B cell (primary cell): Measurements from ENCODE around the gene TOM1L2. TPM values are rescaled to one million over a fixed set of nuclear protein-coding genes. Genes with fewer than 3 reads are reported as not detected.

Experiments used
- ATAC-seq: fragments of 200-7000 bp; cut with Tn5 transposase; one replicate; pipeline ENCODE4 v1.10.0; 2021; ENCODE audit warnings: low read depth, mild to moderate bottlenecking, moderate number of reproducible peaks, moderate library complexity
- CTCF ChIA-PET: fragments of 350-600 bp; sonication (Branson Sonifier 250); formaldehyde crosslinking; loops from one replicate; lab custom pipeline; 2021; ENCODE audit warnings: antibody characterized with exemption, inconsistent platforms; lab: Charles Lee
- POLR2A ChIA-PET: fragments of 350-600 bp; sonication (Branson Sonifier 250); formaldehyde crosslinking; loops from one replicate; lab custom pipeline; 2021; ENCODE audit warnings: antibody characterized with exemption; lab: Charles Lee
- DNase-seq: peaks from one replicate; pipeline ENCODE4 v3.0.0; 2013
- H2AFZ ChIP-seq: 2 replicates; pipeline ENCODE4 v1.6.1; 2012; ENCODE audit warnings: mild to moderate bottlenecking, low read depth, low read length; ENCODE audit not compliant: insufficient read depth, poor library complexity, severe bottlenecking
- H3K27ac ChIP-seq, 2 donors: 1 replicate in 1 of 2; 2 replicates in 1 of 2; pipeline ENCODE4 v1.5.1; 2012 to 2013; ENCODE audit warnings: low read length in 2 of 2, mild to moderate bottlenecking in 2 of 2, moderate library complexity in 1 of 2
- H3K27me3 ChIP-seq, 4 experiments: fragments of 200-600 bp in 1 of 4; sonication (generic) in 1 of 4; replicated peaks in 1 of 4; 1 replicate in 2 of 4; 2 replicates in 2 of 4; pipeline versions ENCODE4 v1.6.1 to v1.7.0; 2013 to 2016; ENCODE audit warnings: low read length in 3 of 4, mild to moderate bottlenecking in 2 of 4, mixed read lengths in 1 of 4, moderate library complexity in 1 of 4; ENCODE audit not compliant: insufficient read depth in 4 of 4, control insufficient read depth in 3 of 4; ENCODE audit errors: control extremely low read depth in 1 of 4
- H3K36me3 ChIP-seq, 2 experiments: replicated peaks in 1 of 2; 1 replicate in 1 of 2; 2 replicates in 1 of 2; pipeline versions ENCODE4 v1.6.1 to v1.7.1; 2013; ENCODE audit warnings: low read length in 1 of 2; ENCODE audit not compliant: insufficient read depth in 2 of 2, control insufficient read depth in 1 of 2; ENCODE audit errors: control extremely low read depth in 1 of 2, extremely low read depth in 1 of 2
- H3K4me1 ChIP-seq, 2 donors: fragments of 200-600 bp in 1 of 2; sonication (generic) in 1 of 2; 1 replicate in 1 of 2; 2 replicates in 1 of 2; pipeline versions ENCODE4 v1.5.1 to v1.6.1; 2013 to 2017; ENCODE audit warnings: low read length in 2 of 2; ENCODE audit not compliant: control insufficient read depth in 2 of 2, insufficient read depth in 2 of 2
- H3K4me2 ChIP-seq: replicated peaks from 2 replicates; pipeline ENCODE3; 2012; ENCODE audit warnings: mild to moderate bottlenecking, low read depth, low read length; ENCODE audit not compliant: poor library complexity, severe bottlenecking
- H3K4me3 ChIP-seq, 5 experiments: fragments of 200-600 bp in 1 of 5; sonication (generic) in 1 of 5; 1 replicate in 3 of 5; 2 replicates in 2 of 5; pipeline versions ENCODE4 v1.5.1 to v1.7.0; 2011 to 2016; ENCODE audit warnings: low read length in 4 of 5, mild to moderate bottlenecking in 4 of 5, low read depth in 2 of 5, control low read depth in 1 of 5, moderate library complexity in 1 of 5; ENCODE audit not compliant: insufficient read depth in 1 of 5; ENCODE audit errors: control extremely low read depth in 1 of 5, extremely low read depth in 1 of 5
- H3K79me2 ChIP-seq: fragments of 200-600 bp; sonication (generic); one replicate; pipeline ENCODE4 v1.6.0; 2016; ENCODE audit warnings: low read length; ENCODE audit not compliant: control insufficient read depth, insufficient read depth
- H3K9ac ChIP-seq: fragments of 200-600 bp; sonication (generic); 2 replicates; pipeline ENCODE4 v1.6.1; 2017; ENCODE audit warnings: mild to moderate bottlenecking, low read length, moderate library complexity
- H3K9me3 ChIP-seq, 3 donors: one replicate each; pipeline versions ENCODE4 v1.6.1 to v1.7.1; 2013; ENCODE audit warnings: low read length in 2 of 3; ENCODE audit not compliant: control insufficient read depth in 2 of 3, insufficient read depth in 1 of 3; ENCODE audit errors: control extremely low read depth in 1 of 3
- H4K20me1 ChIP-seq: 2 replicates; pipeline ENCODE4 v1.6.0; 2012; ENCODE audit warnings: mild to moderate bottlenecking, low read length; ENCODE audit not compliant: insufficient read depth, control insufficient read depth, poor library complexity, severe bottlenecking
- H3K27ac Mint-ChIP-seq: one replicate; pipeline ENCODE4 v1.8.0; 2021; ENCODE audit warnings: mixed read lengths
- H3K27me3 Mint-ChIP-seq: one replicate; pipeline ENCODE4 v1.8.0; 2021; ENCODE audit warnings: mixed read lengths
- H3K4me1 Mint-ChIP-seq: one replicate; pipeline ENCODE4 v1.8.0; 2021; ENCODE audit warnings: mixed read lengths
- H3K4me3 Mint-ChIP-seq: one replicate; pipeline ENCODE4 v1.8.0; 2021; ENCODE audit warnings: mixed read lengths
- H3K9me3 Mint-ChIP-seq: one replicate; pipeline ENCODE4 v1.8.0; 2022; ENCODE audit warnings: mixed read lengths; ENCODE audit not compliant: insufficient read depth
- CTCF ChIP-seq: fragments of 200-600 bp; IDR thresholded peaks from one replicate; pipeline ENCODE4 v1.8.0; 2022; ENCODE audit warnings: antibody characterized with exemption, mild to moderate bottlenecking
- EZH2 ChIP-seq: IDR thresholded peaks from 2 replicates; pipeline ENCODE4 v1.6.1; 2012; ENCODE audit warnings: borderline replicate concordance, low read depth, mild to moderate bottlenecking, moderate library complexity, low read length; ENCODE audit not compliant: insufficient read depth, poor library complexity, severe bottlenecking
- WGBS: methylation state at CpG from one replicate; pipeline ENCODE4 v1.1.5; 2013; ENCODE audit warnings: missing lambda C conversion rate; ENCODE audit not compliant: insufficient coverage; 5-methylcytosine and 5-hydroxymethylcytosine counted together
- intact Hi-C: fragments of 100-400 bp; cut with micrococcal nuclease; formaldehyde crosslinking; loops from one replicate; pipeline ENCODE4 v1.10.0; 2022
- polyA plus RNA-seq: library from polyadenylated mRNA; depleted of rRNA; stranded (reverse); fragments of >200 nt; gene quantifications from 2 replicates; pipeline ENCODE4 v1.2.3, GENCODE V29; 2012
- total RNA-seq, 2 donors: library from RNA; stranded (reverse); fragments of 120-200 nt in 1 of 2; gene quantifications; 1 replicate in 1 of 2; 2 replicates in 1 of 2; pipeline versions ENCODE4 v1.2.3 to v1.2.4, GENCODE V29; 2013 to 2022

The TOM1L2 gene
- total and polyA plus RNA-seq, 2 donors (not counting 1 experiment from before 2014, with no cell fraction given), result 25.1 to 29.7 TPM

GRCh38 chr17:17834974-17835373 lies 137.2 kb downstream of the TOM1L2 start:
- Mint-ChIP-seq H3K4me3 (peak overlapping the region; percentile 88), H3K27ac (peak overlapping the region; percentile 89), H3K27me3 (no peaks in the 10 kb centered on the region), H3K9me3 (no peaks in the 10 kb centered on the region), H3K4me1 (peaks cover 57% of the 10 kb centered on the region)
- Histone ChIP-seq H3K9ac (no peak overlapping the region), H3K27me3 (no peaks in the 10 kb centered on the region), H3K36me3 (no peaks in the 10 kb centered on the region), H4K20me1 (peaks cover 54% of the 10 kb centered on the region), H3K27ac (peak overlapping the region; percentile 49 to 77), H3K79me2 (peaks cover 44% of the 10 kb centered on the region), H3K4me3 (peak overlapping the region in 2 of 5 experiments; percentile 2 to 15), H3K4me1 (peaks cover 45 to 55% of the 10 kb centered on the region in 2 donors), H2AFZ (no peak overlapping the region), H3K9me3 (no peaks in the 10 kb centered on the region), H3K4me2 (peak overlapping the region; percentile 94)
- no peak for TF ChIP-seq CTCF
- TF ChIP-seq EZH2, result no peak
- ATAC-seq (no peak), DNase-seq (no peak)
- ChIA-PET POLR2A (no interaction called here), CTCF (interaction anchor here (1.2 to 4.8 kb wide), 4 partner anchors 13 to 25 kb away, joined by 3 to 28 read pairs (median 10); no protein-coding TSS in a partner anchor)
- WGBS, result 68% methylated on average over 3 of the region's 4 CpGs
- intact Hi-C loops, result loop anchor here (5.0 to 10.0 kb wide), 2 partner anchors 143 to 200 kb away; partner anchors contain the start of genes ATPAF2 and GID4

GRCh38 chr17:17833658-17834357 lies 138.4 kb downstream of the TOM1L2 start:
- no peaks in the 10 kb centered on the region for H3K27me3 ChIP-seq
- DNase-seq, result no peak
- Mint-ChIP-seq H3K27me3 (no peaks in the 10 kb centered on the region), H3K27ac (peak overlapping the region; percentile 89), H3K9me3 (no peaks in the 10 kb centered on the region), H3K4me3 (peak overlapping the region; percentile 88), H3K4me1 (peaks cover 49% of the 10 kb centered on the region)
- TF ChIP-seq EZH2 (no peak), CTCF (no peak)
- no peak for ATAC-seq
- no peak overlapping the region for H3K9ac ChIP-seq
- intact Hi-C loops, result loop anchor here (10.0 kb wide), 1 partner anchor 201 kb away; the partner anchor contains the start of genes ATPAF2 and GID4
- WGBS, result 94% methylated on average over 2 of the region's 8 CpGs
- no peaks in the 10 kb centered on the region for H3K9me3 ChIP-seq
- ChIA-PET POLR2A (interaction anchor here (0.6 to 1.1 kb wide), 2 partner anchors 73 to 83 kb away, joined by 3 to 6 read pairs; no protein-coding TSS in a partner anchor), CTCF (interaction anchor here (0.6 to 4.8 kb wide), 8 partner anchors 13 to 1539 kb away, joined by 3 to 28 read pairs (median 4); no protein-coding TSS in a partner anchor)
- peak overlapping the region; percentile 94 for H3K4me2 ChIP-seq
- H4K20me1 ChIP-seq, result peaks cover 62% of the 10 kb centered on the region
- H3K36me3 ChIP-seq, result no peaks in the 10 kb centered on the region
- H3K4me1 ChIP-seq, result peaks cover 37 to 44% of the 10 kb centered on the region in 2 donors
- H3K4me3 ChIP-seq, result no peak overlapping the region
- H2AFZ ChIP-seq, result no peak overlapping the region
- peaks cover 52% of the 10 kb centered on the region for H3K79me2 ChIP-seq
- peak overlapping the region; percentile 49 to 77 for H3K27ac ChIP-seq
